ENCODE measurements around the gene EPHA8. TPM values are rescaled to one million over a fixed set of nuclear protein-coding genes. Genes with fewer than 3 reads are reported as not detected.

Gene EPHA8
- total and polyA plus RNA-seq, 9 of the 15 experiments (the other 6 are each of a cell fraction or from before 2014, with no cell fraction given), result not detected

DNA sequence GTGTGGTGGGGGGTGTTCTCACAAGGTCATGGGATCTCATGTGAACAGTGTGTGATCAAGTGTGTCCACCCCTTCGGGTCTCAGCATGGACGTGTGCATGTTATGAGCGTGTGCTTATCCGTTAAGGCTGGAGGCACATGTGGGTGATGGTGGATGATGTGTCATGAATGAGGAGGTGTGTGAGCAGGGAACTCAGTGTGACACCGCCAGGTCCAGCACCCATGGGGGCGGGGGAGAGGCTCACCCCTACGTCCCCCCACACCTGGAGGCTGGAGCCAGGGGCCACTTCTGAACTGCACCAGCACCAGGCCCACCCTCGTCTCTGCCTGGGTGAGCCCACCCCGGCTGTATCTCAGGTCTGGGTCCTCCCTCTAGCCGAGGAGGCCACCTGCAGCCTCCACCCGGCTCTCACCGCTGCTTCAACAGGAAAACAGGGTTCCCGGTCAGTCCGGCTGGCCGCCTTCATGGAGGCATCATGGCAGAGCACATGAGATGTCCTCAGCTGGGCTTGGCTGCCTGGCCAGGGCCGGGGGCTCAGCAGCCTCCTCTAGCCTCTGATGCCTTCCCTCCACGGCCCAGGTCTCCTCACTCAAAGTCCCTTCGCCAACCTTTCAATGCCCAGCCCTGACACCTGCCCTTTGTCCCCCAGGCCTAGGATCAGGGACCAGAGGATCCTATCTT, 38.9 kb downstream of the EPHA8 start:
- POLR2A ChIA-PET, result no interaction called here
- TF ChIP-seq, protein P1, sequence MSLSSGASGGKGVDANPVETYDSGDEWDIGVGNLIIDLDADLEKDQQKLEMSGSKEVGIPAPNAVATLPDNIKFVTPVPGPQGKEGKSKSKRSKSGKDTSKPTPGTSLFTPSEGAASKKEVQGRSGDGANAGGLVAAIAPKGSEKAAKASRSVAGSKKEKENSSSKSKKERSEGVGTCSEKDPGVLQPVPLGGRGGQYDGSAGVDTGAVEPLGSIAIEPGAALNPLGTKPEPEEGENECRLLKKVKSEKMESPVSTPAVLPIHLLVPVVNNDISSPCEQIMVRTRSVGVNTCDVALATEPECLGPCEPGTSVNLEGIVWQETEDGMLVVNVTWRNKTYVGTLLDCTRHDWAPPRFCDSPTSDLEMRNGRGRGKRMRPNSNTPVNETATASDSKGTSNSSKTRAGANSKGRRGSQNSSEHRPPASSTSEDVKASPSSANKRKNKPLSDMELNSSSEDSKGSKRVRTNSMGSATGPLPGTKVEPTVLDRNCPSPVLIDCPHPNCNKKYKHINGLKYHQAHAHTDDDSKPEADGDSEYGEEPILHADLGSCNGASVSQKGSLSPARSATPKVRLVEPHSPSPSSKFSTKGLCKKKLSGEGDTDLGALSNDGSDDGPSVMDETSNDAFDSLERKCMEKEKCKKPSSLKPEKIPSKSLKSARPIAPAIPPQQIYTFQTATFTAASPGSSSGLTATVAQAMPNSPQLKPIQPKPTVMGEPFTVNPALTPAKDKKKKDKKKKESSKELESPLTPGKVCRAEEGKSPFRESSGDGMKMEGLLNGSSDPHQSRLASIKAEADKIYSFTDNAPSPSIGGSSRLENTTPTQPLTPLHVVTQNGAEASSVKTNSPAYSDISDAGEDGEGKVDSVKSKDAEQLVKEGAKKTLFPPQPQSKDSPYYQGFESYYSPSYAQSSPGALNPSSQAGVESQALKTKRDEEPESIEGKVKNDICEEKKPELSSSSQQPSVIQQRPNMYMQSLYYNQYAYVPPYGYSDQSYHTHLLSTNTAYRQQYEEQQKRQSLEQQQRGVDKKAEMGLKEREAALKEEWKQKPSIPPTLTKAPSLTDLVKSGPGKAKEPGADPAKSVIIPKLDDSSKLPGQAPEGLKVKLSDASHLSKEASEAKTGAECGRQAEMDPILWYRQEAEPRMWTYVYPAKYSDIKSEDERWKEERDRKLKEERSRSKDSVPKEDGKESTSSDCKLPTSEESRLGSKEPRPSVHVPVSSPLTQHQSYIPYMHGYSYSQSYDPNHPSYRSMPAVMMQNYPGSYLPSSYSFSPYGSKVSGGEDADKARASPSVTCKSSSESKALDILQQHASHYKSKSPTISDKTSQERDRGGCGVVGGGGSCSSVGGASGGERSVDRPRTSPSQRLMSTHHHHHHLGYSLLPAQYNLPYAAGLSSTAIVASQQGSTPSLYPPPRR (CRISPR knock-in tag; IDR thresholded peaks at IDR 0.05; ENCODE audit: borderline replicate concordance), result no peak
- TF ChIP-seq SMAD3 (CRISPR knock-in tag; conservative IDR thresholded peaks at IDR 0.05) (no peak), ZNF12 (CRISPR knock-in tag; IDR thresholded peaks at IDR 0.05) (no peak), NR2C1 (IDR thresholded peaks at IDR 0.05) (no peak), NR2C1 (tag; IDR thresholded peaks at IDR 0.05) (no peak), HEY1 (CRISPR knock-in tag; IDR thresholded peaks at IDR 0.05; ENCODE audit: borderline replicate concordance) (no peak), KLF13 (tag; IDR thresholded peaks at IDR 0.05; ENCODE audit: borderline replicate concordance, low read depth) (no peak), NFXL1 (CRISPR knock-in tag; IDR thresholded peaks at IDR 0.05) (no peak), ERF (CRISPR knock-in tag; IDR thresholded peaks at IDR 0.05) (no peak), CEBPB (tag; IDR thresholded peaks at IDR 0.05) (no peak)
- TF ChIP-seq, protein P2, sequence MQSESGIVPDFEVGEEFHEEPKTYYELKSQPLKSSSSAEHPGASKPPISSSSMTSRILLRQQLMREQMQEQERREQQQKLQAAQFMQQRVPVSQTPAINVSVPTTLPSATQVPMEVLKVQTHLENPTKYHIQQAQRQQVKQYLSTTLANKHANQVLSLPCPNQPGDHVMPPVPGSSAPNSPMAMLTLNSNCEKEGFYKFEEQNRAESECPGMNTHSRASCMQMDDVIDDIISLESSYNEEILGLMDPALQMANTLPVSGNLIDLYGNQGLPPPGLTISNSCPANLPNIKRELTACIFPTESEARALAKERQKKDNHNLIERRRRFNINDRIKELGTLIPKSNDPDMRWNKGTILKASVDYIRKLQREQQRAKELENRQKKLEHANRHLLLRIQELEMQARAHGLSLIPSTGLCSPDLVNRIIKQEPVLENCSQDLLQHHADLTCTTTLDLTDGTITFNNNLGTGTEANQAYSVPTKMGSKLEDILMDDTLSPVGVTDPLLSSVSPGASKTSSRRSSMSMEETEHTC (IDR thresholded peaks at IDR 0.05), result no peak
- TF ChIP-seq, protein P3, sequence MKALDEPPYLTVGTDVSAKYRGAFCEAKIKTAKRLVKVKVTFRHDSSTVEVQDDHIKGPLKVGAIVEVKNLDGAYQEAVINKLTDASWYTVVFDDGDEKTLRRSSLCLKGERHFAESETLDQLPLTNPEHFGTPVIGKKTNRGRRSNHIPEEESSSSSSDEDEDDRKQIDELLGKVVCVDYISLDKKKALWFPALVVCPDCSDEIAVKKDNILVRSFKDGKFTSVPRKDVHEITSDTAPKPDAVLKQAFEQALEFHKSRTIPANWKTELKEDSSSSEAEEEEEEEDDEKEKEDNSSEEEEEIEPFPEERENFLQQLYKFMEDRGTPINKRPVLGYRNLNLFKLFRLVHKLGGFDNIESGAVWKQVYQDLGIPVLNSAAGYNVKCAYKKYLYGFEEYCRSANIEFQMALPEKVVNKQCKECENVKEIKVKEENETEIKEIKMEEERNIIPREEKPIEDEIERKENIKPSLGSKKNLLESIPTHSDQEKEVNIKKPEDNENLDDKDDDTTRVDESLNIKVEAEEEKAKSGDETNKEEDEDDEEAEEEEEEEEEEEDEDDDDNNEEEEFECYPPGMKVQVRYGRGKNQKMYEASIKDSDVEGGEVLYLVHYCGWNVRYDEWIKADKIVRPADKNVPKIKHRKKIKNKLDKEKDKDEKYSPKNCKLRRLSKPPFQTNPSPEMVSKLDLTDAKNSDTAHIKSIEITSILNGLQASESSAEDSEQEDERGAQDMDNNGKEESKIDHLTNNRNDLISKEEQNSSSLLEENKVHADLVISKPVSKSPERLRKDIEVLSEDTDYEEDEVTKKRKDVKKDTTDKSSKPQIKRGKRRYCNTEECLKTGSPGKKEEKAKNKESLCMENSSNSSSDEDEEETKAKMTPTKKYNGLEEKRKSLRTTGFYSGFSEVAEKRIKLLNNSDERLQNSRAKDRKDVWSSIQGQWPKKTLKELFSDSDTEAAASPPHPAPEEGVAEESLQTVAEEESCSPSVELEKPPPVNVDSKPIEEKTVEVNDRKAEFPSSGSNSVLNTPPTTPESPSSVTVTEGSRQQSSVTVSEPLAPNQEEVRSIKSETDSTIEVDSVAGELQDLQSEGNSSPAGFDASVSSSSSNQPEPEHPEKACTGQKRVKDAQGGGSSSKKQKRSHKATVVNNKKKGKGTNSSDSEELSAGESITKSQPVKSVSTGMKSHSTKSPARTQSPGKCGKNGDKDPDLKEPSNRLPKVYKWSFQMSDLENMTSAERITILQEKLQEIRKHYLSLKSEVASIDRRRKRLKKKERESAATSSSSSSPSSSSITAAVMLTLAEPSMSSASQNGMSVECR (CRISPR knock-in tag; IDR thresholded peaks at IDR 0.05), result no peak

More for the DNA sequence above, 38.9 kb downstream of the EPHA8 start:
- FAIRE-seq, result no peak
- H3K27ac ChIP-seq (ENCODE audit: extremely low read depth, low read depth, low read length), result no peak overlapping the region
- H3K27me3 ChIP-seq (ENCODE audit: control insufficient read depth in 2 of 2, insufficient read depth in 2 of 2, low read length in 2 of 2), result peaks cover 39 to 73% of the 10 kb centered on the region in 2 experiments
- no peak overlapping the region for H3K9ac ChIP-seq (ENCODE audit: insufficient read depth in 1 of 2, low read depth in 2 of 2, low read length in 2 of 2)
- BruUV-seq (replicated peaks), result no TSS peak
- no peak for DNase-seq (ENCODE audit: extremely low read depth in 1 of 4, low spot score in 3 of 4)
- ATAC-seq, result no peak; the same call in 1 of the 3 replicates
- H3K9me1 ChIP-seq (ENCODE audit: control insufficient read depth, insufficient read depth, low read length), result no peaks in the 10 kb centered on the region
- H3K4me3 ChIP-seq, result no peak overlapping the region
- under 1% methylated on average over 18 of the region's 18 CpGs for WGBS (ENCODE audit: insufficient coverage, low coverage, missing lambda C conversion rate)
- H3K9me3 ChIP-seq (replicated peaks; ENCODE audit: control insufficient read depth, insufficient read depth, low read depth, low read length), result no peaks in the 10 kb centered on the region
- CTCF ChIA-PET (ENCODE audit: low intra/inter-chr PET ratio), result no interaction called here
- H3K79me2 ChIP-seq (ENCODE audit: control insufficient read depth, insufficient read depth, low read length), result no peaks in the 10 kb centered on the region
- no peaks in the 10 kb centered on the region for H3K36me3 ChIP-seq (ENCODE audit: control insufficient read depth, insufficient read depth, low read length)
- no peak overlapping the region for H2AFZ ChIP-seq (ENCODE audit: low read depth, low read length)
- intact Hi-C loops (cut with micrococcal nuclease) (no loop called here), in situ Hi-C loops (cut with MboI) (no loop called here)
- no peak overlapping the region for H3K4me2 ChIP-seq (ENCODE audit: insufficient read depth, low read length)
- peaks cover 25% of the 10 kb centered on the region for H4K20me1 ChIP-seq (replicated peaks; ENCODE audit: control insufficient read depth, insufficient read depth, low read length)
- peaks cover 0 to 15% of the 10 kb centered on the region in 2 experiments; a peak in 1 of 5 replicates for H3K4me1 ChIP-seq (replicated peaks in 1 of 2; ENCODE audit: control insufficient read depth in 2 of 2, insufficient read depth in 2 of 2, low read length in 2 of 2)

Data from K562 (cell line).